SK-N-SH treated with all-trans-retinoic acid at 6 μM for 48 hours (cell line): ENCODE results near the gene NSD2.

ENCODE experiments used
- ATAC-seq: fragments of 200-7000 bp; cut with Tn5 transposase; 3 replicates; pipeline ENCODE4 v1.9.1; 2020; ENCODE audit warnings: mild to moderate bottlenecking, moderate library complexity
- ARNTL ChIP-seq: fragments of 450-650 bp; formaldehyde crosslinking; IDR thresholded peaks from 2 replicates; pipeline ENCODE4 v1.5.0; 2020; ENCODE audit warnings: low read depth, mild to moderate bottlenecking, moderate library complexity, borderline replicate concordance
- BACH2 ChIP-seq: fragments of 250-450 bp; sonication (Bioruptor Pico); IDR thresholded peaks from 2 replicates; pipeline ENCODE4 v1.9.0; 2021; ENCODE audit warnings: mild to moderate bottlenecking, borderline replicate concordance
- CREB5 ChIP-seq: fragments of 250-450 bp; sonication (Bioruptor Pico); IDR thresholded peaks from 2 replicates; pipeline ENCODE4 v1.5.1; 2020; ENCODE audit warnings: low read depth, mild to moderate bottlenecking, moderate library complexity
- CSDC2 ChIP-seq: fragments of 250-450 bp; sonication (Bioruptor Pico); IDR thresholded peaks from 2 replicates; pipeline ENCODE4 v1.5.0; 2020; ENCODE audit warnings: mild to moderate bottlenecking, moderate library complexity
- CSRNP3 ChIP-seq: fragments of 250-450 bp; sonication (Bioruptor Pico); IDR thresholded peaks from 2 replicates; pipeline ENCODE4 v1.5.1; 2021; ENCODE audit warnings: mild to moderate bottlenecking, moderate library complexity
- OSR1 ChIP-seq: fragments of 250-450 bp; sonication (Bioruptor Pico); IDR thresholded peaks from 2 replicates; pipeline ENCODE4 v1.8.0; 2022; ENCODE audit warnings: moderate library complexity, mild to moderate bottlenecking, inconsistent platforms
- PATZ1 ChIP-seq: fragments of 250-450 bp; sonication (Bioruptor Pico); IDR thresholded peaks from 2 replicates; pipeline ENCODE4 v1.8.0; 2020; ENCODE audit warnings: mild to moderate bottlenecking, moderate library complexity, borderline replicate concordance
- SNAI2 ChIP-seq: fragments of 250-450 bp; sonication (Bioruptor Pico); IDR thresholded peaks from 2 replicates; pipeline ENCODE4 v1.5.0; 2020; ENCODE audit warnings: mild to moderate bottlenecking, moderate library complexity
- TCF4 ChIP-seq: fragments of 250-450 bp; sonication (Bioruptor Pico); IDR thresholded peaks from 2 replicates; pipeline ENCODE4 v1.8.0; 2021; ENCODE audit warnings: mild to moderate bottlenecking, moderate library complexity, borderline replicate concordance
- TSHZ2 ChIP-seq: fragments of 250-450 bp; sonication (Bioruptor Pico); IDR thresholded peaks from 2 replicates; pipeline ENCODE4 v1.5.0; 2020; ENCODE audit warnings: mild to moderate bottlenecking, moderate library complexity
- ZC3H10 ChIP-seq: fragments of 250-450 bp; sonication (Bioruptor Pico); IDR thresholded peaks from 2 replicates; pipeline ENCODE4 v1.5.1; 2021; ENCODE audit warnings: mild to moderate bottlenecking, moderate library complexity
- ZNF565 ChIP-seq: fragments of 450-650 bp; formaldehyde crosslinking; conservative IDR thresholded peaks from 2 replicates; pipeline ENCODE4 v1.5.0; 2020; ENCODE audit warnings: low read depth, mild to moderate bottlenecking, moderate library complexity
- ZNF70 ChIP-seq: fragments of 450-650 bp; formaldehyde crosslinking; IDR thresholded peaks from 2 replicates; pipeline ENCODE4 v1.5.0; 2020; ENCODE audit warnings: mild to moderate bottlenecking, moderate library complexity
- ZNF8 ChIP-seq: fragments of 450-650 bp; formaldehyde crosslinking; IDR thresholded peaks from 2 replicates; pipeline ENCODE4 v1.5.0; 2020; ENCODE audit warnings: mild to moderate bottlenecking, moderate library complexity
- TF ChIP-seq, protein P1 (sequence below): fragments of 250-450 bp; sonication (Bioruptor Pico); IDR thresholded peaks from 2 replicates; pipeline ENCODE4 v1.8.0; 2021; ENCODE audit warnings: low read depth, mild to moderate bottlenecking, moderate library complexity, borderline replicate concordance

The NSD2 gene

GRCh38 chr4:1938027-1938426 lies 66.8 kb downstream of the NSD2 start:
- TF ChIP-seq, protein P1, sequence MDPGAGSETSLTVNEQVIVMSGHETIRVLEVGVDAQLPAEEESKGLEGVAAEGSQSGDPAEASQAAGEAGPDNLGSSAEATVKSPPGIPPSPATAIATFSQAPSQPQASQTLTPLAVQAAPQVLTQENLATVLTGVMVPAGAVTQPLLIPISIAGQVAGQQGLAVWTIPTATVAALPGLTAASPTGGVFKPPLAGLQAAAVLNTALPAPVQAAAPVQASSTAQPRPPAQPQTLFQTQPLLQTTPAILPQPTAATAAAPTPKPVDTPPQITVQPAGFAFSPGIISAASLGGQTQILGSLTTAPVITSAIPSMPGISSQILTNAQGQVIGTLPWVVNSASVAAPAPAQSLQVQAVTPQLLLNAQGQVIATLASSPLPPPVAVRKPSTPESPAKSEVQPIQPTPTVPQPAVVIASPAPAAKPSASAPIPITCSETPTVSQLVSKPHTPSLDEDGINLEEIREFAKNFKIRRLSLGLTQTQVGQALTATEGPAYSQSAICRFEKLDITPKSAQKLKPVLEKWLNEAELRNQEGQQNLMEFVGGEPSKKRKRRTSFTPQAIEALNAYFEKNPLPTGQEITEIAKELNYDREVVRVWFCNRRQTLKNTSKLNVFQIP = no peak
- TF ChIP-seq BACH2 (CRISPR knock-in tag) (no peak), ARNTL (CRISPR knock-in tag) (no peak), TSHZ2 (CRISPR knock-in tag) (no peak), ZC3H10 (no peak), ZNF8 (CRISPR knock-in tag) (no peak)

DNA sequence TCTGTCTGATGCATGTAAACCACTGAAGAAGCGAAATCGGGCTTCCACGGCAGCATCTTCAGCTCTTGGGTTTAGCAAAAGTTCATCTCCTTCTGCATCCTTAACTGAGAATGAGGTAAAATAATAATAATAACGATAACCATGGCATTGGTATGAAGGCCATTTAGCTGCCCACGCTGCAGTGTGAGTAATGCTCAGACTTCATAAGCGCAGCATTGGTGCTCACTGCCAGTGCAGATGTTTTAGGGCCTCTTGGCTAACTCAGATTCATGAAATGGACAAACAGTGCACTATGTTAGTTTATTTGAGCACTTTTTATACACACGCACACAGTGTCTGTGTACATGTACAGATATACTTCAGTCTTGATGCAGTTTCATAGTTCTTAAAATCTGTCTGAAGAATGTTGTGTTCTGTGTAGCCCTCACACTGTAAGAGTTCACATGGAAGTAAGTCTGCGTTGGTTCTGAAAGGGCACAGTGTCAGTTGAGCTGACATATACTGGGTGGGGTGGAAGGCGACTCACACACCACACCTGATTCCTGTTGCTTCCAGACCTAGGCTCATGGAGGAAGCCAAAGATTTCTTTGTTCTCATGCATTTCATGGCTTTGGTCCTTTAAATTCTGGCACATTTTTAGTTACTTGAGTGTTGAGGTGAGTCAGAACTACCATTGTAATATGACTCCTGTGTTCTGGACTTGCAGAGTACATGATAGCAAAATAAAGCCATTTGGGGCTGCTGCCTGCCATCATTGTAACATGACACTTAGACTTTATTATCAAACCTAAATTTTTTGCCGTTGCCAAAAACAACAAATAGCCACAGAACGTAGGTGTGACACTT lies 68.7 kb downstream of the NSD2 start:
- no peak for TF ChIP-seq CSRNP3 (CRISPR knock-in tag)
- TF ChIP-seq PATZ1 = no peak
- no peak for TF ChIP-seq CSDC2 (CRISPR knock-in tag)
- TF ChIP-seq CREB5 (CRISPR knock-in tag) = no peak
- TF ChIP-seq ZNF565 (CRISPR knock-in tag) = no peak
- peak; percentile 94 for ATAC-seq

More at GRCh38 chr4:1938027-1938426, 66.8 kb downstream of the NSD2 start:
- no peak for ATAC-seq

DNA sequence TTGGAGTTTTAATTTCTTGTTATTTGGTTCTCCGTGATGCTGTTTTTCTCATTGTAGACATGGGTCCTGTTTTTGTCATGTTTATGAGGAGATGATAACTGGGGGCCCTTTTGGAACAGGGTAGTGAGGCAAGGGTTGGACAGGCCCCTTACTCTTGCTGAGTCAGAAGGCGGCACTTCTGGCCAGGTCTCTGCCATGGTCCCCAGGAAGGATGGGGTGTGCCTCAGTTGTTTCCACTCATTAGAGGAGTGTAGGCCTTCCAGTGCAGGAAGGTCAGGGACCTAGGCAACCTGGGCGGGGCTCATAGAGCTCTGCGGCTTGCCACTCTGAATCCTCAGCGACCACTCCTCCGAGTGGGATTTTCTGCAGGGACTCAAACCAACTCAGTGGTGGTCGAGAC lies 69.4 kb downstream of the NSD2 start:
- no peak for TF ChIP-seq SNAI2 (CRISPR knock-in tag)
- TF ChIP-seq TCF4 (CRISPR knock-in tag) = no peak
- no peak for TF ChIP-seq OSR1 (CRISPR knock-in tag)
- TF ChIP-seq TSHZ2 (CRISPR knock-in tag) = no peak
- TF ChIP-seq ZNF70 (CRISPR knock-in tag) = no peak
- peak; percentile 10; the same call in 2 of the 3 replicates for ATAC-seq
